Measurements from ENCODE around the gene ABHD2.

ABHD2 gene

DNA sequence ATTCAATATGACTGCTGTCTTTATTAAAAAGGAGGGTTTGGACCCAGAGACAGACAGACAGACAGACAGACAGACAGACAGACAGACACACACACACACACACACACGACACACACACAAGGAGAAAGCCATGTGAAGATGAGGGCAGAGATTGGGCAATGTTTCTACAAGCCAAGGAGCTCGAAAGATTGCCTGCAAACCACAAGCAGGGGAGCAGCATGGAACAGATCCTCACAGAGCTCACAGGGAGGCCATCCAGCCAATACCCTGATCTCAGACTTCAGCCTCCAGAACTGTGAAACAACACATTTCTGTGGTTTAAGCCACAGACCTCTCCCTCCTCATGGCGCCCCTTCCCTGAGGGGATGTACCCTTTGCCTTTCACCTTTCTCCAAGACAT, 35.8 kb upstream of the ABHD2 start:
- no peak for DNase-seq (ENCODE audit: low read depth, low spot score)
- H3K4me3 ChIP-seq (ENCODE audit: insufficient read length, low read depth): no peak overlapping the region
- no peaks in the 10 kb centered on the region for H3K36me3 ChIP-seq (ENCODE audit: insufficient read depth, insufficient read length, low read length)
- H3K9ac ChIP-seq (ENCODE audit: insufficient read length, low read depth): no peak overlapping the region
- no peak for TF ChIP-seq SUZ12 (IDR thresholded peaks at IDR 0.05; ENCODE audit: extremely low read depth, insufficient read depth, insufficient read length)
- TF ChIP-seq ZNF274 (IDR thresholded peaks at IDR 0.05; ENCODE audit: low read depth, low read length): no peak
- TF ChIP-seq YY1 (IDR thresholded peaks at IDR 0.05; ENCODE audit: insufficient read depth, insufficient read length): no peak
- no peaks in the 10 kb centered on the region for H3K4me1 ChIP-seq (ENCODE audit: insufficient read depth, insufficient read length)
- H3K9me3 ChIP-seq (ENCODE audit: insufficient read depth, low read length): peaks cover 8% of the 10 kb centered on the region; the same call in 1 of the 2 replicates
- H3K27me3 ChIP-seq (ENCODE audit: insufficient read depth, insufficient read length): no peaks in the 10 kb centered on the region

GRCh38 chr15:89054873-89055272, 33.4 kb upstream of the ABHD2 start:
- H3K27me3 ChIP-seq (ENCODE audit: insufficient read depth, insufficient read length): no peaks in the 10 kb centered on the region
- H3K9me3 ChIP-seq (ENCODE audit: insufficient read depth, low read length): peaks cover 8% of the 10 kb centered on the region; the same call in 1 of the 2 replicates
- H3K36me3 ChIP-seq (ENCODE audit: insufficient read depth, insufficient read length, low read length): no peaks in the 10 kb centered on the region
- H3K4me1 ChIP-seq (ENCODE audit: insufficient read depth, insufficient read length): no peaks in the 10 kb centered on the region
- no peak for DNase-seq (ENCODE audit: low read depth, low spot score)
- TF ChIP-seq YY1 (IDR thresholded peaks at IDR 0.05; ENCODE audit: insufficient read depth, insufficient read length): no peak
- TF ChIP-seq ZNF274 (IDR thresholded peaks at IDR 0.05; ENCODE audit: low read depth, low read length): no peak
- TF ChIP-seq SUZ12 (IDR thresholded peaks at IDR 0.05; ENCODE audit: extremely low read depth, insufficient read depth, insufficient read length): no peak
- no peak overlapping the region for H3K4me3 ChIP-seq (ENCODE audit: insufficient read length, low read depth)
- no peak overlapping the region for H3K9ac ChIP-seq (ENCODE audit: insufficient read length, low read depth)

GRCh38 chr15:89057506-89058133, 30.6 kb upstream of the ABHD2 start:
- Histone ChIP-seq H3K9ac (ENCODE audit: insufficient read length, low read depth) (no peak overlapping the region), H3K27me3 (ENCODE audit: insufficient read depth, insufficient read length) (no peaks in the 10 kb centered on the region), H3K4me1 (ENCODE audit: insufficient read depth, insufficient read length) (no peaks in the 10 kb centered on the region), H3K36me3 (ENCODE audit: insufficient read depth, insufficient read length, low read length) (no peaks in the 10 kb centered on the region), H3K4me3 (ENCODE audit: insufficient read length, low read depth) (no peak overlapping the region), H3K9me3 (ENCODE audit: insufficient read depth, low read length) (no peaks in the 10 kb centered on the region)
- TF ChIP-seq YY1 (IDR thresholded peaks at IDR 0.05; ENCODE audit: insufficient read depth, insufficient read length) (no peak), ZNF274 (IDR thresholded peaks at IDR 0.05; ENCODE audit: low read depth, low read length) (no peak), SUZ12 (IDR thresholded peaks at IDR 0.05; ENCODE audit: extremely low read depth, insufficient read depth, insufficient read length) (no peak)
- peak; percentile 49 for DNase-seq (ENCODE audit: low read depth, low spot score)

- Histone ChIP-seq H3K27me3 (ENCODE audit: insufficient read depth, insufficient read length) (no peaks in the 10 kb centered on the region), H3K9me3 (ENCODE audit: insufficient read depth, low read length) (no peaks in the 10 kb centered on the region), H3K9ac (ENCODE audit: insufficient read length, low read depth) (no peak overlapping the region), H3K4me3 (ENCODE audit: insufficient read length, low read depth) (no peak overlapping the region), H3K36me3 (ENCODE audit: insufficient read depth, insufficient read length, low read length) (no peaks in the 10 kb centered on the region), H3K4me1 (ENCODE audit: insufficient read depth, insufficient read length) (no peaks in the 10 kb centered on the region)
- TF ChIP-seq ZNF274 (IDR thresholded peaks at IDR 0.05; ENCODE audit: low read depth, low read length): no peak
- no peak for TF ChIP-seq SUZ12 (IDR thresholded peaks at IDR 0.05; ENCODE audit: extremely low read depth, insufficient read depth, insufficient read length)
- no peak for TF ChIP-seq YY1 (IDR thresholded peaks at IDR 0.05; ENCODE audit: insufficient read depth, insufficient read length)
- no peak for DNase-seq (ENCODE audit: low read depth, low spot score)
These were observed 29.9 kb upstream of the ABHD2 start for GRCh38 chr15:89058376-89058775.

DNA sequence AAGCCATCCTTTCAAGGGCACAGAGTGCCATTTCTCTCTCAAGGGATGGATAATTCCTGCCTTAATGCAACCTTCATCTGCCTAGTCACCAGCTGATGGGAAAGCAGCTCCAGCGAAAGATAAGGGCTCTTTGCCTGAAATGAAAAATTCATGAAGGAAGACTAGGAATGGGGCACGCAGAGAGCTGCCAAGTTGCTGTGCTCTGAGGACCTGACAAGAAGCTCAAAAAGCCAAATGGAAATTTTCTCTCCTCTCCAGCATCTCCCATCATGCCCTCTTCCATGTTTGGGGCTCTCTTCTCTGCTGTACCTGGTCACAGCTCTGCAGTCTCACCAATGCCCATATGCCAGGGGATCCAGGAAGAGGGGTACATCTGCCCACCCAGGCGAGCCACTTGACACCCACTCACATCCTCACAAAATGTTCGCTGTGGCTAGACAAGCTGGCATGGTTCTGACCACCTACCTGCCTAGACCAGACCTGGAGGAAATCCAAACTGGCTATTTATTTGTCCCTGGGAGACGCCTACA, 29.3 kb upstream of the ABHD2 start:
- no peak overlapping the region for H3K4me3 ChIP-seq (ENCODE audit: insufficient read length, low read depth)
- no peak overlapping the region for H3K9ac ChIP-seq (ENCODE audit: insufficient read length, low read depth)
- no peaks in the 10 kb centered on the region for H3K4me1 ChIP-seq (ENCODE audit: insufficient read depth, insufficient read length)
- TF ChIP-seq YY1 (IDR thresholded peaks at IDR 0.05; ENCODE audit: insufficient read depth, insufficient read length) (no peak), SUZ12 (IDR thresholded peaks at IDR 0.05; ENCODE audit: extremely low read depth, insufficient read depth, insufficient read length) (no peak), ZNF274 (IDR thresholded peaks at IDR 0.05; ENCODE audit: low read depth, low read length) (no peak)
- no peaks in the 10 kb centered on the region for H3K9me3 ChIP-seq (ENCODE audit: insufficient read depth, low read length)
- no peaks in the 10 kb centered on the region for H3K36me3 ChIP-seq (ENCODE audit: insufficient read depth, insufficient read length, low read length)
- H3K27me3 ChIP-seq (ENCODE audit: insufficient read depth, insufficient read length): no peaks in the 10 kb centered on the region
- no peak for DNase-seq (ENCODE audit: low read depth, low spot score)

DNA sequence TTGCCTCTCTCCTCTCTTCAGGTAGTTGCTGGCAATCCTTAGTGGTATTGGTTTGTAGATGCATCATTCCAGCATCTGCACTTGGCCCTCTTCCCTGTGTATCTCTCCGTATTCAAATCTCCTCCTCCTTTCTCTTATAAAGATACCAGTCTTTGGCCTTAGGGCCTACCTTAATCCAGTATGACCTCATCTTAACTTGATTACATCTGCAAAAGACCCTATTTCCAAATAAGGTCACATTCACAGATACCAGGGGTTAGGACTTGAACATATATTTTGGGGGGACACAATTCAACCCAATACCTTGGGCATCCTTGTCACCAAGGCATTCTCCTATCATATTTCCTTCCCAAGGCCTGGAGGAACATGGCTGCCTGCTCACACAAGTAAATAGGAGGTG, 22.0 kb upstream of the ABHD2 start:
- Histone ChIP-seq H3K9ac (ENCODE audit: insufficient read length, low read depth) (no peak overlapping the region), H3K4me1 (ENCODE audit: insufficient read depth, insufficient read length) (no peaks in the 10 kb centered on the region), H3K36me3 (ENCODE audit: insufficient read depth, insufficient read length, low read length) (no peaks in the 10 kb centered on the region), H3K9me3 (ENCODE audit: insufficient read depth, low read length) (peaks cover 32% of the 10 kb centered on the region), H3K27me3 (ENCODE audit: insufficient read depth, insufficient read length) (no peaks in the 10 kb centered on the region), H3K4me3 (ENCODE audit: insufficient read length, low read depth) (no peak overlapping the region)
- TF ChIP-seq ZNF274 (IDR thresholded peaks at IDR 0.05; ENCODE audit: low read depth, low read length) (no peak), SUZ12 (IDR thresholded peaks at IDR 0.05; ENCODE audit: extremely low read depth, insufficient read depth, insufficient read length) (no peak), YY1 (IDR thresholded peaks at IDR 0.05; ENCODE audit: insufficient read depth, insufficient read length) (no peak)
- DNase-seq (ENCODE audit: low read depth, low spot score): no peak

DNA sequence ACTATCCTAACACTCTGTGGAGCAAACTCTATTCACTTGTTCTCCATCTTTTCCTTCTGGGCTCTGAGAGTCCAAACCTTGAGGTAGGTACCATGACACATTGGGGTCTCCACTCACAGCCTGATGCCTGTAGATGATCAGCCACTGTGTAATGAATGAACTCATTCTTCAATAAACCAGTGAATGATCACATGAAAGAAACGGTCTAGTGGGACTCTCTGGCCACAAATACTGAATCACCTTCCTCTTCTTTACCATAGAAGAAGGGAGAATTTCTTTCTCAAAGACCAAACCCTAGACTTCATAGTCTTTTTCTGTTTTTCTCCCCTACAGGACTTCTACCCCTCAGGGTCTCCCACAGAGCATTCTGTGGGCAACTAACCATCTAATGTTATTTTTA, 20.5 kb upstream of the ABHD2 start:
- Histone ChIP-seq H3K27me3 (ENCODE audit: insufficient read depth, insufficient read length) (no peaks in the 10 kb centered on the region), H3K9me3 (ENCODE audit: insufficient read depth, low read length) (peaks cover 32% of the 10 kb centered on the region), H3K36me3 (ENCODE audit: insufficient read depth, insufficient read length, low read length) (no peaks in the 10 kb centered on the region), H3K9ac (ENCODE audit: insufficient read length, low read depth) (no peak overlapping the region), H3K4me1 (ENCODE audit: insufficient read depth, insufficient read length) (no peaks in the 10 kb centered on the region), H3K4me3 (ENCODE audit: insufficient read length, low read depth) (no peak overlapping the region)
- DNase-seq (ENCODE audit: low read depth, low spot score): no peak
- TF ChIP-seq ZNF274 (IDR thresholded peaks at IDR 0.05; ENCODE audit: low read depth, low read length) (no peak), YY1 (IDR thresholded peaks at IDR 0.05; ENCODE audit: insufficient read depth, insufficient read length) (no peak), SUZ12 (IDR thresholded peaks at IDR 0.05; ENCODE audit: extremely low read depth, insufficient read depth, insufficient read length) (no peak)

Data from NT2/D1 (cell line).